GM12865 (cell line): ENCODE data around the gene TPSB2.

ENCODE experiments used
- DNase-seq: peaks from one replicate; pipeline ENCODE4 v3.0.0; 2010; ENCODE audit warnings: low read depth
- H3K4me3 ChIP-seq: 2 replicates; pipeline ENCODE4 v1.5.1; 2011; ENCODE audit warnings: mild to moderate bottlenecking, low read depth, low read length, control low read depth
- CTCF ChIP-seq: IDR thresholded peaks from 2 replicates; pipeline ENCODE4 v1.5.1; 2011; ENCODE audit warnings: low read length, control low read depth, low read depth, inconsistent platforms; ENCODE audit not compliant: insufficient read depth; ENCODE audit errors: missing control alignments

TPSB2 gene

GRCh38 chr16:1198194-1198593, 31.8 kb downstream of the TPSB2 start:
- TF ChIP-seq CTCF: no peak
- H3K4me3 ChIP-seq: no peak overlapping the region
- no peak for DNase-seq

- H3K4me3 ChIP-seq: no peak overlapping the region
- DNase-seq: no peak
- no peak for TF ChIP-seq CTCF
These were observed 32.6 kb downstream of the TPSB2 start for GRCh38 chr16:1197237-1197866.

- no peak overlapping the region for H3K4me3 ChIP-seq
- no peak for DNase-seq
- TF ChIP-seq CTCF: no peak
These were observed 33.5 kb downstream of the TPSB2 start for GRCh38 chr16:1196494-1196893.

- DNase-seq: no peak
- no peak overlapping the region for H3K4me3 ChIP-seq
- TF ChIP-seq CTCF: no peak
These were observed 34.7 kb downstream of the TPSB2 start for GRCh38 chr16:1195393-1195666.

GRCh38 chr16:1194665-1195392, 35.2 kb downstream of the TPSB2 start:
- no peak for DNase-seq
- H3K4me3 ChIP-seq: no peak overlapping the region
- peak; percentile 39 for TF ChIP-seq CTCF

- TF ChIP-seq CTCF: no peak
- no peak overlapping the region for H3K4me3 ChIP-seq
- DNase-seq: no peak
These were observed 36.0 kb downstream of the TPSB2 start for GRCh38 chr16:1193825-1194581.
